Subcutaneous adipose tissue (tissue), 4 donors: Measurements from ENCODE around the gene PCLO. TPM values are rescaled to one million over a fixed set of nuclear protein-coding genes. Genes with fewer than 3 reads are reported as not detected.

ENCODE experiments used
- CTCF ChIP-seq: fragments of 450-650 bp; IDR thresholded peaks from one replicate; pipeline ENCODE4 v1.5.1; 2016; ENCODE audit warnings: low read depth, mild to moderate bottlenecking, control low read depth, antibody characterized with exemption, moderate library complexity
- total RNA-seq, 4 donors: library from RNA; depleted of rRNA; stranded (reverse); fragments of >200 nt; gene quantifications; one replicate each; pipeline ENCODE4 v1.1.0, GENCODE V29; 2016

Gene PCLO
- total RNA-seq, 4 donors from 2014 or later, result 0.34 to 13.8 (median 4.2) TPM

GRCh38 chr7:82985144-82985802 lies 177.4 kb downstream of the PCLO start:
- no peak for TF ChIP-seq CTCF

GRCh38 chr7:82980130-82980788 lies 182.4 kb downstream of the PCLO start:
- TF ChIP-seq CTCF, result no peak

GRCh38 chr7:82975811-82976468 lies 186.7 kb downstream of the PCLO start:
- no peak for TF ChIP-seq CTCF

- TF ChIP-seq CTCF, result no peak
These were observed 190.5 kb downstream of the PCLO start for GRCh38 chr7:82972135-82972534.

GRCh38 chr7:82965088-82966036 lies 197.3 kb downstream of the PCLO start:
- no peak for TF ChIP-seq CTCF

GRCh38 chr7:82964150-82964882 lies 198.4 kb downstream of the PCLO start:
- TF ChIP-seq CTCF, result no peak
